COR-L47 (cell line): ENCODE results near the gene ITGA2.

ENCODE experiments used
- DNase-seq: peaks from one replicate; lab custom pipeline; 2025; lab: John Stamatoyannopoulos, UW

ITGA2 gene

DNA sequence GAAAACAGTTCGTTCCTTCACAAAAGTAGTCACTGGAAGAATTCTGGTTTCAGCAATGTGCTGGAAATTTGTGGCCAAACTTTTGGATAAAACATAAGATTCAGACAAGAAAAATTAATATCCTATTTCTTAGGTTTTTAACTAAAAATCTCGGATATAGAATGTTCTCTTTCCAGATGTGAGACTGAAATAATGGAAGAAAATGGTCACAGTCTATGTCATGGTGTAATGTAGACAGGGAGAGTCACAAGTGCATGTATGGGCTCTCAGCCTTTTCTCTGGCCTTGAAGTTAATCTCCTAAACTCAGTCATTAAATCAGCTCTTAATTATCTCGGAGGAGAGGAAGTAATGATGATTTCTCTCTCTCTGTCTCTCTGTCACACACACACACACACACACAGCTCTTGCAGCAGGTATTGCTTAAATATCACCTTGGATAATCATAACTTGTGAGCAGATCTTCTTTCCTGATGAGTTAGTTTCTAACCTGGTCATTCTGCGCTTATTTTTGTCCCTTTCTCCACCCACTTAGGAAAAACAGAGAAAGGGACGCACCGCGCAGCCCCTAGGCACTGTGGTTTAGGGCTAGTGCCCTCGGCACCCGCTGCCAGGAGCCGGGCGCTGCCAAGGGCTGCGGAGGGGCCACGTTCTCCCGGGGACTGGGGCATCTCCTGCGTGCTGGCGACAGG is 672 bp upstream of the ITGA2 start:
- DNase-seq: no peak

DNA sequence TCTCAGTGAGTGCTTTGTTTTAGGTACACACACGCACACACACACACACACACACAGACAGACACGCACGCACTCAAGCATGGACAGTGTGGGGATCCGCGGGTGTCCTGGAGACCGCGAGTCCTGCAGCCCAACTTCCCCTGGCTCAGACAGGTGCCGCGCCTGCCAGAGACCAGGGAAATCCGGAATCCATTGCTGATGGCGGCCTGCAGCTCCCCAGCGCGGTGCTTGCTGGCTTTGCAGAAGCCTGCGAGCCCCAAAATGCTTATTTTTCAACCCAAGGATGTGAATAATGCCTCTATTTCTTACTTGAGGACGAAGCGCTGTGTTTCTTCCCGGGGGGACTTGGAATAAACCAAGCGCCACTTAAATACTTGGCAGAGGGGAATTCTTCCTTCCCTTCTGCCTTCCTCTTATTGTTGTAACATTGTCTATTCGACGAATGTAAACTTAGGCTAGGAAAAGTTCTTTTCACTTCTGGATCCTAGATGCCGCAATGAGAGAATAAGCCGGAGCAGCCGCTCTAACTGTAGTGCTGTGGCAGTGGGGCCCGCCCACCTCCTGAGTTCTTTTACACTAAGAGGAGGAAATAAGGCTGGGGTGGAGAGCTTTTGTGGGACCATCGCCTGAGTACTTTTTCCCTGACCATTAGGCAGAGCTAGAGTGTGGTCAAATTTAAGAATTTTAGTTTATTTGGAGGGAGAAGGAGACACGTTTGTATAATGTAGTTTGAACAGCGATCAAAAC is 802 bp downstream of the ITGA2 start:
- DNase-seq: peak; percentile 6

DNA sequence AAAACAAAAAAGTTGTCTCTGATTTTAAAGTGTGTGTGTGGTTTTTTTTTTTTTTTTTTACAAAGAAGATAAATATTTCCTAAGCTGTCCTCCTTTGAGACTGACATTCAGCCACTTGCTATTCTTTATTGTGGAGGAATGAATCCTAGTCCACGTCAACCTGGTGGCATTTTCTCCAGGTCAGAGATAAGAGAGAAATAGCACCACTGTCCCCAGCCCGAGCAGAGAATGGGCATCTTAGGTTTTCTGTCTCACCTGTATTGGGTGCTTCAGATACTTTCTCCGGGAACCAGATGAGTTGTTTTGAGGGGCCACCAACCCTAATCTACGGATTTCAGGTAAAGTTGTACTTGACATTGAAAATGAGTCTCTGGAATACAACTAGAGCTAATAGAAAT is 1.4 kb downstream of the ITGA2 start:
- no peak for DNase-seq

GRCh38 chr5:52993367-52993766 is 4.2 kb downstream of the ITGA2 start:
- DNase-seq: no peak

DNA sequence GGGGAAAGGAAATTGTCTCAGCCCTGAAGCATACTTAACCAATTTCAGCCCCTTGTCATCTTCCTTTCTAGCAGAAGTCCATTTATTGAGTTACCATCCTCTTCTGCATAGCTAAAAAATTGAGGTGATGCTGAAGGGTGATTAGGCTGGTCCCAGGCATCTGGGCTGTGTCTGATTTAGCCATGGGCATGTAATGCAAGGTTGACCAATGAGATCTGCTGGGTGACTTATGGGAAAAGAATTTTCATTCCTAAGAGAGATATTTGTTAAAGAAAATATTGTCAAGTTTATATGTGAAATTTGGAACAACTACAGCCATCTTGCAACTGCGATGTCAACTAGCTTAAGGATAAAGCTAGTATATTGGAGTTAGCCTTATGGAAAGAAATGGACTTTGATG is 5.1 kb downstream of the ITGA2 start:
- DNase-seq: no peak

- no peak for DNase-seq
Measured at GRCh38 chr5:52995095-52995494, 5.9 kb downstream of the ITGA2 start.

DNA sequence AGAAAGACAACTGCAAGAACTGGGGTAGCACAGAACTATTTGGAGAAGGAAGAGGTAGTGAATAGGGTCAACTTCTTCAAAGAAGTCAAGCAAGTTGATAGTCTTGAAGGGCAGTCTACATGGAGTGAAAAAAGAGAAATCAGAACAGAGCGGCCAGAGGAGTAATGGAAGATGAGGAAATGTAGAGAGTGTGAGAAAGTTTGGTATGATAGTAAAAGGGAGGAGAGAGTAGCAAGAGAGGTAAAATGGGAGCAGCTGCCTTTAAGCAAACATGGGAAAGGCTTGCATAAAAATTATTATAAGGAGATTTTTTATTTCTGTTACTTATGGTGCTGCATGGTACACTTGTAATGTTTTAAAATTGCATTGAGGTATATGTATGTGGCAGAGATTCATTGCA is 6.8 kb downstream of the ITGA2 start:
- no peak for DNase-seq

- no peak for DNase-seq
Measured at GRCh38 chr5:52996979-52997378, 7.8 kb downstream of the ITGA2 start.

GRCh38 chr5:52997424-52997823 is 8.3 kb downstream of the ITGA2 start:
- no peak for DNase-seq

DNA sequence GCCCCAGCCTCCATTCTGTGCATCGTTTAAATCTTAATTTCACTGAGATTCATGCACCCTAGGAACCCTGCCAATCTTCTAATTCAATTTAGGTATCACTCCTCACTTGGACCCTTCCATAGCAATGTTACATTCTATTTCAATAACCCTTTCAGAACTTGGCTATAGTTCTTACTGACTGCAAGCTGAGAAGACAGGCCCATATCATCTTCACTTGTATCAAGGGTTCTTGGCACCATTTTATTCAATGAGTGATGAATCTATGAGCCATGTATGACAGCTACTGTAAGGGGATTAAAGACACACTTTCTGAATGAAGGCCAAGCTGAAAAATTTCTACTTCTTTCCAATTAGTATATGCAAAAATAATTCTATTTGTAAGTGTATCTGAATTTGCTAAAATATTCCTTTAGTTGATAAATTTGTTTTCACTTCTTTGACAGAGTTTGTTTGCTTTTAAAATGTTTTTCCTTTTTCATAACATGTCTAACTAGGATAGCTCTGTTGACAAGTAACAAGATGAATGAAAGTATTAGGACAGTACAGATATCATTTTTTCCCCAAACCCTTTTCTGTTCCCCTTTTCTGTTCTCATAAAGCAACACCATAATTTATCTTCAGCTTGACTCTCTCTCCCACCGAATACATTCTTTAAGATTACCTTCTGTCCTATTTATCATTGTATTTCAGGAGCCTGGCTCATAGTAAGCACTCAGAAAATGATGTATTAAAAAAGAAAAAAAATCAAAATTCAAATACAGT is 9.6 kb downstream of the ITGA2 start:
- no peak for DNase-seq

DNA sequence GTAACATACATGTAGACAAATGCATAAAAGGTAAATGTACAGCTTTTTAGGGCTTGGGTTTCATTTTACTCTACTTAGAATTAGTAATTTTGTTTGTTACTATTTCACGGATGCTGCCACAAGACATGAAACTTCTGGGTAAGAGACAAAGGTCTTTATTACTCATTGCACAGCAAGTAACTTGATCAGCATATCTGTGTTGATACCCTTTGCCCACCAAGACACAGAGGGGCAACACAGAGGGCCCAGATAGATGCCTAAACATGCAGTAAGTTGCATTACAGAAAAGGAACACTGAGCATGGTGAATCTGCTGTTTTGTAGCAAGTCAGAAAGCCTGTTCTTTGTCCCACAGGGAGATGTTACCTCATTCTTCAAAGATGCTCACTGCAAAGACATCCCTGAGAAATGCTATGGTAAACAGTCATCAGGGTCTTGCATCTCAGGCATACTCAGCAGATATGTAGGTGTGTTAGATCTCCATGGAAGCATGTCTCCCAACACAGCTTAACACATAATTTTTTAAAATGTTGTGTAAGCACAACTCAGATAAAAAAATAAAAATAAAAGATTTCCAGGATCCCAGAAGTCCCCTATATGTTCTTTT is 10.3 kb downstream of the ITGA2 start:
- DNase-seq: no peak

GRCh38 chr5:53001541-53001940 is 12.4 kb downstream of the ITGA2 start:
- no peak for DNase-seq

- DNase-seq: no peak
Measured at GRCh38 chr5:53002491-53002890, 13.3 kb downstream of the ITGA2 start.

DNA sequence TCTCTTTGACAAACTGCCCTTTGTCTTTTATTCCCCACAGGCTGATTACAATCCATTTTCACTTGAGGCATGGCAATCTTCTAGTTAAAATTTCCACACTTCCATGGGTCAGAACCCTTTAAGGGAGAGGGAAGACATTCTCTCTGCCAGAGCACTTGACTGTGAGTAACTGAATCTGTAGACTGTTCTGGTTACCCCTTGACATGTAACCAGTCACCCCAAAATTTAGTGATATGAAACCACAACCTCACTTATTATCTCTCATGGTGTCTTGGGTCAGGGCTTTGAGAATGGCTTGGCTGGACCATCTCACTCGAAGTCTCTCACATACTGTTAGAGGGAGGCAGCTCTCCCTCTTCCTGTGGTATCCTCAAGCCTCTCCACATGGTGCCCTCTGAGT is 14.0 kb downstream of the ITGA2 start:
- DNase-seq: no peak

DNA sequence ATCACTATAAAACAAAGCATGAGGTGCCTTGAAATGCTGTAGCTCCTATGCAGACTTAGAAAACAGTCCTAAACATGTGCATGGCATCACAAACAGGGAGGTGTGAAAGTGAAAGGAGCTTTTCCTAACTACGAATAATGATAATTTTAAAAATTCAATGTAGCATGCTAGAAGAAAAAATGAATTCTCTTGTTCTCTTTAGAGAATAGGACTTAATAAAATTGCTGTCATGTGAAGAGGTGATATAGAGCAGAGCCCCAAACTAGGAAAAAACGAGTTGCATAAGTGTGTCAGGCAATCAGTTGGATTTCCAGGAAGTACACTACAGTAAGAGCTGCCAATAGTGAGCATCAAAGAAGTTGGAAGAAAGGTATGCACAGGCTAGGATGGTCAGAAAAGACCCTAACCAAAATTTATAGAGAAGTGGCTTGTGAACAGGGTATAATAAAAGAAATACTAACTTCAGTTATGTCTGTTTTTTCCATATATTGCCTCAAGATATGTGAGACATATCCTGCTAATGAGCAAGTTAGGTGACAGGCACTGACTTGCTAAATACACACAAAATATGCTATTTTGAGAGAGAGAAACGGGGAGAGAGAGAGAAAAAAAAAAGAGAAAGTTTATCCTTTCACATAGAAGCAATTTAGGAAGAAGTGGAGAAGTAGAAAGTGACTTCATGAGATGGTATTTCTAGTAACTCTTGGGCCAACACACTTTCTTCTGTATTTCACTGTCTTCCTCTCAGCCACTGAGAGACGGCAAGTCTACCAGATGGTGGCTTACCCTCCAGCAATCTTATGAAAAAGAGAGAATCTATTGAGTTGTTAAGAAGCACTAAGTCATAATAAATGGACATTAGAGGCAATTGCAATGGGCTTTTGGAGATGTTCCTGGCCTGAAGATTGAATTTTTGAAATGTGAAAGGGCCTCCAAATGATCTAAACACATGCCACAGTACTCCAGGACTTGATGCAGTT is 18.0 kb downstream of the ITGA2 start:
- DNase-seq: no peak

DNA sequence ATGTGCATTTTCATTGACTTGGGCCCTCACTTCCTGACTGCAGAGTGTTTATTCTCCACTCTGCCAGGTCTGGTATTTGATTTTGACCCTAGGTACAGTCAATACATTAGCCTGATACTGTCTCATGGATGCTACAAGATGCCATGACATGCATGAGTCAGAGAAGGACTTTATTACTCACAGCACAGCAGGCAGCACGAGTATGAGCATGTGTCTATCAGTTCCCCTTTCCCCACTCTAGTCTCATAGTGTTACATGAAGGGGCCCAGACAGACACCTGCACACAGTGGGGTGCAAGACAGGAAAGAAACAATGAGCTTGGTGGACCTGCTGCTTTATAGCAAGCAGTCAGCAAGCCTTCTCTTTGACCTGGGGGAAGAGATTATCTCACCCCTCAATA is 19.6 kb downstream of the ITGA2 start:
- DNase-seq: no peak

GRCh38 chr5:53009816-53010215 is 20.7 kb downstream of the ITGA2 start:
- DNase-seq: no peak

GRCh38 chr5:53010814-53011213 is 21.7 kb downstream of the ITGA2 start:
- DNase-seq: no peak

DNA sequence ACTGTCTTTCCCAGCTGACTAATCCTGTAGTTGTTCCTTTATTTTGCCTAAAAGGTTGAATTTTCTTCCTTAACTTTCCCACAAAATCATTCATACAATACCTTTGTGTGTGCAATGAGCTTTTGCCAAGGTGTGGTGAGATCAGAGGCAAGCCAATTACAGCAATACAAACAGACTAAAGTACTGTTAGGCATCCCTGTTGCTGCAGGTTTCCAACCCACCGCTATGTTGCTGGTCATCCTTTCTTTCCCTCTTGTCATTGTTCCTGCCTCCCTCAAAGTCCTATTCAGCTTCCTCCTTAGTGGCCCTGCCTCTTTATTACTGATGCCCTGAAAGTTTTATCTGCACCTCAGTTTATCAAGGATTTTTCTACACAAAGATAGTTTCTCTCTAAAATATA is 22.1 kb downstream of the ITGA2 start:
- no peak for DNase-seq

- DNase-seq: no peak
Measured at GRCh38 chr5:53013857-53014256, 24.7 kb downstream of the ITGA2 start.

- no peak for DNase-seq
Measured at GRCh38 chr5:53017383-53017782, 28.2 kb downstream of the ITGA2 start.
